ENCODE results near the gene ZNF581. TPM values are rescaled to one million over a fixed set of nuclear protein-coding genes. Genes with fewer than 3 reads are reported as not detected.

The ZNF581 gene
- polyA plus RNA-seq, 1 of the 3 experiments (the other 2 are of a cell fraction), result 24.7 TPM

- Histone ChIP-seq H3K9me2 (no peaks in the 10 kb centered on the region), H3K4me3 (ENCODE audit: low read depth in 2 of 2, low read length in 1 of 2) (no peak overlapping the region), H3K9me3 (no peaks in the 10 kb centered on the region), H3K4me1 (ENCODE audit: control insufficient read depth in 1 of 2, insufficient read depth in 2 of 2, low read depth in 1 of 2, low read length in 1 of 2) (peaks cover 0 to 28% of the 10 kb centered on the region in 2 experiments; a peak in 2 of 4 replicates), H3K9ac (no peak overlapping the region), H4K20me1 (ENCODE audit: insufficient read depth) (peaks cover 75% of the 10 kb centered on the region), H3K27me3 (ENCODE audit: insufficient read depth) (no peaks in the 10 kb centered on the region), H3K4me2 (peak overlapping the region; percentile 97; the same call in 1 of the 2 replicates), H3K79me2 (ENCODE audit: insufficient read depth) (peaks cover 92% of the 10 kb centered on the region), H2AFZ (ENCODE audit: low read depth) (no peak overlapping the region), H3K36me3 (replicated peaks in 1 of 2; ENCODE audit: control insufficient read depth in 1 of 2, insufficient read depth in 2 of 2, low read length in 1 of 2) (peaks cover 20 to 43% of the 10 kb centered on the region in 2 experiments), H3K27ac (ENCODE audit: low read depth in 2 of 2, low read length in 1 of 2) (no peak overlapping the region), H3F3A (replicated peaks; ENCODE audit: insufficient read depth) (peaks cover 10% of the 10 kb centered on the region)
- TF ChIP-seq GABPA (IDR thresholded peaks at IDR 0.05; ENCODE audit: low read depth), result no peak
- 95% methylated on average over 20 of the region's 21 CpGs for WGBS (ENCODE audit: low lambda C conversion rate)
- ChIA-PET CTCF (no interaction called here), POLR2A (no interaction called here)
- no peak for DNase-seq
Measured at GRCh38 chr19:55678121-55678671, 34.7 kb downstream of the ZNF581 start.

DNA sequence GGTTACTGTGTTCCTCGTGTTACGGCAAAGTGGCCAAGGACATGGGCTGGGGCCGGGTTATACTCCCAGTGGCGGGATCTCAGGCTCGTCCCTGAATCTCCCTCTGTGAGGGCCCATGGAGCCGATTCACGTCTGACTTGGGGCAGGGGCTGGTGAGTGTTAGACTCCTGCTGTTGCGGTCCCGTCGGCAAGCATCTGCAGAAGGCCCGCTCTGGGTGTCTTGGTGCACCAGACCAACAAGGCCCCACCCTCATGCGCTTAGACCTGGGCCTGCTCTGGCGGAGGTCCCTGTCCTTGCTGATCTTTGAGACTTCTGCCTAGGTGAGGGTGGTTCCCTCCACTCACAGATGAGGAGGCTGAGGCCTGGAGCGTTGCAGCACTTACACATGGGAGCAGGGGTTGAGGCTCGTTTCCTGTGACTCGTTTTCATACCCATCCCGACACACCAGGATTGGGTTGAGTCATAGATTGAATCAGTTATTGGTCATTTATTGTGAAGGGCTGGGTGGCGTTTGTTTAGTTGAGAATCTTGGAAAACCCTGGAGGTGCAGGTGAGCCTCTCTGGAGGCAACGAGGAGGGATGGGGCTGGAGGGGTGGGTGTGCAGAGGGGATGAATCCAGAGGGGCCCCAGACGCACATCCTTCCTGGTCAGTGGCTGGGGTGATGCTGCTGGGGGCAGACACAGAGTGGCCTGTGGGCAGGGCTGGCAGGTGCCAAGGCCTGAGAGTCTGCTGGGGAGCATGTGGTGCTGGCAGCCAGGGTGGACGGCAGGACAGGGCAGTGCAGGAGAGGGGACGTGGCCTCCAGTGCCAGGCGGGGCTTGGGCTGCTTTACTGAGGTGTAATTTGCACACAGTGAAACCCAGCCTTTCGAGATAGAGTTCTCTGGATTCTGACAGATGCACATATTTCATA is 36.2 kb downstream of the ZNF581 start:
- CTCF ChIA-PET, result no interaction called here
- TF ChIP-seq MXI1 (IDR thresholded peaks at IDR 0.05; ENCODE audit: low read depth, low read length) (no peak), EP300 (IDR thresholded peaks at IDR 0.05; ENCODE audit: borderline replicate concordance in 1 of 2, low read depth in 1 of 2, low read length in 1 of 2) (no peak), RAD21 (IDR thresholded peaks at IDR 0.05; ENCODE audit: low read length) (no peak), SMC3 (IDR thresholded peaks at IDR 0.05; ENCODE audit: low read depth, low read length) (no peak), MEF2A (IDR thresholded peaks at IDR 0.05; ENCODE audit: borderline replicate concordance, low read depth) (no peak), FOSL2 (IDR thresholded peaks at IDR 0.05; ENCODE audit: borderline replicate concordance, low read depth) (peak; percentile 18; the same call in 1 of the 2 replicates)
- H3F3A ChIP-seq (replicated peaks; ENCODE audit: insufficient read depth), result peaks cover 1% of the 10 kb centered on the region
- no peaks in the 10 kb centered on the region for H3K9me3 ChIP-seq
- peaks cover 95% of the 10 kb centered on the region for H3K79me2 ChIP-seq (ENCODE audit: insufficient read depth)
- WGBS (ENCODE audit: low lambda C conversion rate), result 74% methylated on average over 20 of the region's 24 CpGs
- peaks cover 83% of the 10 kb centered on the region for H4K20me1 ChIP-seq (ENCODE audit: insufficient read depth)
- H3K36me3 ChIP-seq (replicated peaks in 1 of 2; ENCODE audit: control insufficient read depth in 1 of 2, insufficient read depth in 2 of 2, low read length in 1 of 2), result peaks cover 21 to 49% of the 10 kb centered on the region in 2 experiments
- peaks cover 0 to 18% of the 10 kb centered on the region in 2 experiments; a peak in 2 of 4 replicates for H3K4me1 ChIP-seq (ENCODE audit: control insufficient read depth in 1 of 2, insufficient read depth in 2 of 2, low read depth in 1 of 2, low read length in 1 of 2)
- H2AFZ ChIP-seq (ENCODE audit: low read depth), result no peak overlapping the region
- no peaks in the 10 kb centered on the region for H3K9me2 ChIP-seq
- H3K4me3 ChIP-seq (ENCODE audit: low read depth in 2 of 2, low read length in 1 of 2), result no peak overlapping the region
- no peak overlapping the region for H3K4me2 ChIP-seq
- DNase-seq, result no peak
- H3K27ac ChIP-seq (ENCODE audit: low read depth in 2 of 2, low read length in 1 of 2), result no peak overlapping the region
- POLR2A ChIA-PET, result no interaction called here
- no peak overlapping the region for H3K9ac ChIP-seq
- H3K27me3 ChIP-seq (ENCODE audit: insufficient read depth), result no peaks in the 10 kb centered on the region

- POLR2A ChIA-PET, result no interaction called here
- CTCF ChIA-PET, result interaction anchor here (0.9 kb wide), 1 partner anchor 13 kb away, joined by 3 read pairs; no protein-coding TSS in a partner anchor
- WGBS (ENCODE audit: low lambda C conversion rate), result 86% methylated on average over 14 of the region's 20 CpGs
Measured at GRCh38 chr19:55680339-55681130, 37.1 kb downstream of the ZNF581 start.

More at GRCh38 chr19:55680339-55681130, 37.1 kb downstream of the ZNF581 start:
- no peaks in the 10 kb centered on the region for H3K27me3 ChIP-seq (ENCODE audit: insufficient read depth)
- H3K9ac ChIP-seq, result no peak overlapping the region
- H3K79me2 ChIP-seq (ENCODE audit: insufficient read depth), result peaks cover 96% of the 10 kb centered on the region
- no peaks in the 10 kb centered on the region for H3F3A ChIP-seq (replicated peaks; ENCODE audit: insufficient read depth)
- H3K4me1 ChIP-seq (ENCODE audit: control insufficient read depth in 1 of 2, insufficient read depth in 2 of 2, low read depth in 1 of 2, low read length in 1 of 2), result peaks cover 0 to 18% of the 10 kb centered on the region in 2 experiments; a peak in 2 of 4 replicates
- TF ChIP-seq SIN3A (IDR thresholded peaks at IDR 0.05; ENCODE audit: borderline replicate concordance, low read depth, low read length) (no peak), NRF1 (IDR thresholded peaks at IDR 0.05; ENCODE audit: low read depth, low read length) (no peak), FOXJ3 (CRISPR knock-in tag; IDR thresholded peaks at IDR 0.05) (no peak), EZH2phosphoT487 (IDR thresholded peaks at IDR 0.05; ENCODE audit: borderline replicate concordance, low read depth) (no peak)
- no peaks in the 10 kb centered on the region for H3K9me3 ChIP-seq
- H2AFZ ChIP-seq (ENCODE audit: low read depth), result no peak overlapping the region
- peaks cover 21 to 57% of the 10 kb centered on the region in 2 experiments for H3K36me3 ChIP-seq (replicated peaks in 1 of 2; ENCODE audit: control insufficient read depth in 1 of 2, insufficient read depth in 2 of 2, low read length in 1 of 2)
- DNase-seq, result no peak
- no peak overlapping the region for H3K4me2 ChIP-seq
- H3K27ac ChIP-seq (ENCODE audit: low read depth in 2 of 2, low read length in 1 of 2), result no peak overlapping the region
- peaks cover 91% of the 10 kb centered on the region for H4K20me1 ChIP-seq (ENCODE audit: insufficient read depth)
- H3K4me3 ChIP-seq (ENCODE audit: low read depth in 2 of 2, low read length in 1 of 2), result no peak overlapping the region
- H3K9me2 ChIP-seq, result no peaks in the 10 kb centered on the region

Data from SK-N-SH (cell line).